HepG2 (cell line): ENCODE data around the gene FLOT2. TPM values are rescaled to one million over a fixed set of nuclear protein-coding genes. Genes with fewer than 3 reads are reported as not detected.

Experiments used
- ATF2 ChIP-seq: sonication (generic); formaldehyde crosslinking; IDR thresholded peaks from 2 replicates; pipeline ENCODE4 v1.4.0; 2020; ENCODE audit warnings: missing genetic modification reagents
- ATF3 ChIP-seq: sonication (generic); formaldehyde crosslinking; IDR thresholded peaks from 2 replicates; pipeline ENCODE4 v1.4.0; 2020; ENCODE audit warnings: missing genetic modification reagents
- ESRRA ChIP-seq: sonication (generic); formaldehyde crosslinking; IDR thresholded peaks from 2 replicates; pipeline ENCODE4 v1.5.1; 2020; ENCODE audit warnings: mild to moderate bottlenecking, low read depth, missing genetic modification reagents
- FOXK1 ChIP-seq: sonication (generic); formaldehyde crosslinking; IDR thresholded peaks from 2 replicates; pipeline ENCODE4 v1.4.0; 2020; ENCODE audit warnings: low read depth, missing genetic modification reagents, borderline replicate concordance
- GATA4 ChIP-seq: sonication (generic); IDR thresholded peaks from 2 replicates; pipeline ENCODE4 v1.6.1; 2016; ENCODE audit warnings: antibody characterized with exemption, low read depth, borderline replicate concordance
- NCOA2 ChIP-seq: sonication (generic); formaldehyde crosslinking; IDR thresholded peaks from 2 replicates; pipeline ENCODE4 v1.8.0; 2022; ENCODE audit warnings: inconsistent platforms
- RARA ChIP-seq: IDR thresholded peaks from 2 replicates; pipeline ENCODE4 v1.6.1; 2016; ENCODE audit warnings: missing genetic modification reagents, missing compliant biosample characterization
- RXRA ChIP-seq: sonication (generic); formaldehyde crosslinking; IDR thresholded peaks from 2 replicates; pipeline ENCODE4 v1.5.1; 2020; ENCODE audit warnings: missing genetic modification reagents
- RXRB ChIP-seq: IDR thresholded peaks from 2 replicates; pipeline ENCODE4 v1.6.1; 2016; ENCODE audit warnings: borderline replicate concordance, missing genetic modification reagents, missing compliant biosample characterization
- SAP130 ChIP-seq: IDR thresholded peaks from 2 replicates; pipeline ENCODE4 v1.6.1; 2016; ENCODE audit warnings: low read depth
- SOX13 ChIP-seq, 3 experiments: fragments of 450-650 bp in 1 of 3; sonication (generic) in 1 of 3; formaldehyde crosslinking in 1 of 3; IDR thresholded peaks in 2 of 3; conservative IDR thresholded peaks in 1 of 3; 2 replicates each; pipeline versions ENCODE4 v1.5.0 to v1.6.1; 2016 to 2020; ENCODE audit warnings: antibody characterized with exemption in 1 of 3, mild to moderate bottlenecking in 1 of 3, missing compliant biosample characterization in 1 of 3, missing genetic modification reagents in 1 of 3, moderate library complexity in 1 of 3
- ZBTB33 ChIP-seq: sonication (generic); formaldehyde crosslinking; IDR thresholded peaks from 2 replicates; pipeline ENCODE4 v1.4.0; 2020; ENCODE audit warnings: missing genetic modification reagents
- ZBTB34 ChIP-seq: sonication (generic); formaldehyde crosslinking; IDR thresholded peaks from 2 replicates; pipeline ENCODE4 v1.8.0; 2022; ENCODE audit warnings: mild to moderate bottlenecking, missing genetic modification reagents
- ZBTB38 ChIP-seq: sonication (generic); formaldehyde crosslinking; IDR thresholded peaks from 2 replicates; pipeline ENCODE4 v1.5.1; 2020; ENCODE audit warnings: mild to moderate bottlenecking, missing genetic modification reagents
- ZFX ChIP-seq: sonication (generic); formaldehyde crosslinking; IDR thresholded peaks from 2 replicates; pipeline ENCODE4 v1.4.0; 2020; ENCODE audit warnings: mild to moderate bottlenecking, low read depth, missing genetic modification reagents, moderate library complexity
- ZHX2 ChIP-seq, 2 experiments: sonication (generic) in 1 of 2; formaldehyde crosslinking in 1 of 2; IDR thresholded peaks; 2 replicates each; pipeline versions ENCODE4 v1.6.1 to v1.9.0; 2014 to 2022; ENCODE audit warnings: antibody characterized with exemption in 1 of 2, borderline replicate concordance in 1 of 2, inconsistent platforms in 1 of 2, low read depth in 1 of 2, missing genetic modification reagents in 1 of 2
- polyA plus RNA-seq, 8 experiments: library from polyadenylated mRNA; depleted of rRNA in 3 of 8; stranded (reverse) in 7 of 8; unstranded in 1 of 8; fragments of >200 nt; fragmentation: Illumina TruSeq in 4 of 8; extraction: Trizol in 4 of 8; gene quantifications; 2 replicates each; pipeline versions ENCODE4 v1.2.1 to v1.2.3, GENCODE V29; 2011 to 2016; ENCODE audit warnings: low read depth in 4 of 8, missing spikeins in 1 of 8, mixed read lengths in 1 of 8; ENCODE audit not compliant: insufficient read depth in 1 of 8
- total RNA-seq, 5 experiments: library from RNA; depleted of rRNA; stranded (reverse); fragments of >200 nt; fragmentation: Illumina TruSeq; extraction: Trizol; gene quantifications; 2 replicates each; pipeline ENCODE4 v1.2.3, GENCODE V29; 2016; ENCODE audit warnings: low read depth in 1 of 5

Gene FLOT2
- total and polyA plus RNA-seq, 2 of the 13 experiments (the other 11 are each of a cell fraction or from before 2014, with no cell fraction given) = 54.3 to 54.5 TPM

- TF ChIP-seq ZHX2 (IDR thresholded peaks at IDR 0.05; ENCODE audit: low read depth) (no peak), ZHX2 (CRISPR knock-in tag; IDR thresholded peaks at IDR 0.05; ENCODE audit: borderline replicate concordance) (no peak), FOXK1 (no peak), RARA (peak; percentile 81), ATF3 (CRISPR knock-in tag) (peak; percentile 92), RXRA (CRISPR knock-in tag) (peak; percentile 66; the same call in 1 of the 2 replicates), GATA4 (no peak), SAP130 (CRISPR knock-in tag) (peak; percentile 52), ZBTB34 (no peak), ZFX (peak; percentile 33; the same call in 1 of the 2 replicates), ATF2 (CRISPR knock-in tag) (peak; percentile 92), ZBTB33 (peak; percentile 77; the same call in 1 of the 2 replicates), ZBTB38 (CRISPR knock-in tag) (peak; percentile 36; the same call in 1 of the 2 replicates), SOX13 (IDR thresholded peaks at IDR 0.05) (no peak), SOX13 (CRISPR knock-in tag; conservative IDR thresholded peaks at IDR 0.05 in 1 of 2, IDR thresholded peaks at IDR 0.05 in 1 of 2) (peak in 1 of 2 experiments; percentile 50; a peak in 1 of 4 replicates), ESRRA (CRISPR knock-in tag) (no peak), NCOA2 (0 out of 2 replicates have a peak, but pooled peaks have one; percentile 22), RXRB (CRISPR knock-in tag) (0 out of 2 replicates have a peak, but pooled peaks have one; percentile 28)
These were observed 3.6 kb upstream of the FLOT2 start (continued) for GRCh38 chr17:28900986-28901726.
